IMR-90 (cell line): ENCODE measurements around the gene ANKRD10. TPM values are rescaled to one million over a fixed set of nuclear protein-coding genes. Genes with fewer than 3 reads are reported as not detected.

Experiments used
- ATAC-seq: fragments of 200-7000 bp; cut with Tn5 transposase; 2 replicates; pipeline ENCODE4 v1.9.1; 2020; ENCODE audit warnings: low read depth, mild to moderate bottlenecking, moderate library complexity
- BruUV-seq: library from RNA; stranded (reverse); fragments of 400-500 nt; replicated peaks from 2 replicates; lab custom pipeline; 2021; lab: Mats Ljungman, UMichigan
- CTCF ChIA-PET: fragments of 300-600 bp; formaldehyde crosslinking; extraction: SDS; loops from one replicate; lab custom pipeline; 2021; ENCODE audit warnings: antibody characterized with exemption; lab: Yijun Ruan, JAX
- POLR2A ChIA-PET: fragments of 300-600 bp; sonication (Branson Sonifier 250); formaldehyde crosslinking; loops from one replicate; lab custom pipeline; 2022; ENCODE audit warnings: antibody characterized with exemption; ENCODE audit not compliant: unreplicated experiment; lab: Charles Lee
- DNase-seq: peaks from one replicate; pipeline ENCODE4 v3.0.0; 2013
- H2AFZ ChIP-seq: replicated peaks from 2 replicates; pipeline ENCODE3; 2013; ENCODE audit warnings: low read length, mild to moderate bottlenecking; ENCODE audit not compliant: poor library complexity
- H2AK5ac ChIP-seq: 2 replicates; pipeline ENCODE4 v1.6.1; 2013; ENCODE audit warnings: low read depth, low read length, inconsistent platforms
- H2AK9ac ChIP-seq: replicated peaks from 2 replicates; pipeline ENCODE3; 2013; ENCODE audit warnings: mild to moderate bottlenecking, low read depth, low read length, moderate library complexity; ENCODE audit not compliant: poor library complexity
- H2BK120ac ChIP-seq: 2 replicates; pipeline ENCODE4 v1.6.1; 2013; ENCODE audit warnings: low read depth, low read length, inconsistent platforms
- H2BK15ac ChIP-seq: 3 replicates; pipeline ENCODE4 v1.6.1; 2013; ENCODE audit warnings: low read depth, low read length, inconsistent platforms
- H2BK20ac ChIP-seq: 2 replicates; pipeline ENCODE4 v1.6.1; 2013; ENCODE audit warnings: low read depth, mild to moderate bottlenecking, inconsistent platforms, low read length, moderate library complexity
- H2BK5ac ChIP-seq: 2 replicates; pipeline ENCODE4 v1.6.1; 2013; ENCODE audit warnings: mild to moderate bottlenecking, low read depth, low read length, inconsistent platforms; ENCODE audit not compliant: poor library complexity, severe bottlenecking
- H3K14ac ChIP-seq: replicated peaks from 2 replicates; pipeline ENCODE4 v1.6.1; 2013; ENCODE audit warnings: low read depth, low read length, inconsistent platforms
- H3K18ac ChIP-seq: 2 replicates; pipeline ENCODE4 v1.6.1; 2013; ENCODE audit warnings: low read depth, low read length, control low read depth
- H3K23ac ChIP-seq: 2 replicates; pipeline ENCODE4 v1.6.1; 2013; ENCODE audit warnings: low read depth, low read length, inconsistent platforms
- H3K27ac ChIP-seq: 2 replicates; pipeline ENCODE4 v1.5.1; 2013; ENCODE audit warnings: mild to moderate bottlenecking, control low read depth, low read length; ENCODE audit not compliant: insufficient read depth
- H3K27me3 ChIP-seq: 2 replicates; pipeline ENCODE4 v1.6.1; 2013; ENCODE audit warnings: low read length; ENCODE audit not compliant: control insufficient read depth, insufficient read depth
- H3K36me3 ChIP-seq: 2 replicates; pipeline ENCODE4 v1.6.1; 2013; ENCODE audit warnings: low read length, mixed read lengths; ENCODE audit not compliant: control insufficient read depth, insufficient read depth
- H3K4ac ChIP-seq: 2 replicates; pipeline ENCODE4 v1.6.1; 2013; ENCODE audit warnings: low read depth, low read length, inconsistent platforms
- H3K4me1 ChIP-seq: 2 replicates; pipeline ENCODE4 v1.6.1; 2013; ENCODE audit warnings: low read length, mixed read lengths; ENCODE audit not compliant: control insufficient read depth, insufficient read depth
- H3K4me2 ChIP-seq: 2 replicates; pipeline ENCODE4 v1.6.1; 2013; ENCODE audit warnings: low read depth, mild to moderate bottlenecking, control low read depth, low read length, moderate library complexity
- H3K4me3 ChIP-seq: 2 replicates; pipeline ENCODE4 v1.5.1; 2013; ENCODE audit warnings: low read depth, mild to moderate bottlenecking, control low read depth, low read length, moderate library complexity; ENCODE audit not compliant: insufficient read depth
- H3K56ac ChIP-seq: 2 replicates; pipeline ENCODE4 v1.6.1; 2013; ENCODE audit warnings: low read length, inconsistent platforms; ENCODE audit not compliant: insufficient read depth; ENCODE audit errors: extremely low read depth
- H3K79me1 ChIP-seq, 2 experiments: 2 replicates each; pipeline ENCODE4 v1.6.1; 2013; ENCODE audit warnings: low read length in 2 of 2, inconsistent platforms in 1 of 2, low read depth in 1 of 2
- H3K9ac ChIP-seq: 2 replicates; pipeline ENCODE4 v1.6.1; 2013; ENCODE audit warnings: low read depth, low read length, control low read depth
- H3K9me1 ChIP-seq: 2 replicates; pipeline ENCODE4 v1.6.1; 2013; ENCODE audit warnings: low read length, inconsistent platforms; ENCODE audit not compliant: insufficient read depth
- H3K9me3 ChIP-seq: 2 replicates; pipeline ENCODE4 v1.6.1; 2013; ENCODE audit warnings: low read length; ENCODE audit not compliant: control insufficient read depth, insufficient read depth
- H4K20me1 ChIP-seq: 2 replicates; pipeline ENCODE4 v1.6.1; 2013; ENCODE audit warnings: low read length, inconsistent platforms; ENCODE audit not compliant: insufficient read depth
- H4K5ac ChIP-seq: 2 replicates; pipeline ENCODE4 v1.6.1; 2013; ENCODE audit warnings: mild to moderate bottlenecking, low read depth, low read length, control low read depth
- H4K8ac ChIP-seq, 2 experiments: 2 replicates each; pipeline ENCODE4 v1.6.1; 2013; ENCODE audit warnings: low read depth in 2 of 2, low read length in 2 of 2, control low read depth in 1 of 2, inconsistent platforms in 1 of 2
- H4K91ac ChIP-seq: 2 replicates; pipeline ENCODE4 v1.6.1; 2013; ENCODE audit warnings: low read depth, low read length, inconsistent platforms; ENCODE audit not compliant: insufficient read depth
- BHLHE40 ChIP-seq: fragments of 150-350 bp; IDR thresholded peaks from 2 replicates; pipeline ENCODE4 v1.6.1; 2016; ENCODE audit warnings: mild to moderate bottlenecking, low read depth, low read length
- CEBPB ChIP-seq: IDR thresholded peaks from 2 replicates; pipeline ENCODE4 v1.6.1; 2012; ENCODE audit warnings: low read depth, low read length, improper control_type of control experiment
- CHD1 ChIP-seq: IDR thresholded peaks from 2 replicates; pipeline ENCODE4 v1.6.1; 2012; ENCODE audit warnings: low read depth, low read length, improper control_type of control experiment
- FOS ChIP-seq: fragments of 150-350 bp; IDR thresholded peaks from 2 replicates; pipeline ENCODE4 v1.6.1; 2016; ENCODE audit warnings: low read depth, low read length
- MAFK ChIP-seq: IDR thresholded peaks from 2 replicates; pipeline ENCODE4 v1.6.1; 2012; ENCODE audit warnings: low read depth, low read length, improper control_type of control experiment
- MAZ ChIP-seq: IDR thresholded peaks from 2 replicates; pipeline ENCODE4 v1.6.1; 2012; ENCODE audit warnings: low read depth, mild to moderate bottlenecking, low read length, improper control_type of control experiment, moderate library complexity, borderline replicate concordance
- MXI1 ChIP-seq: IDR thresholded peaks from 2 replicates; pipeline ENCODE4 v1.6.1; 2012; ENCODE audit warnings: low read depth, mild to moderate bottlenecking, low read length, moderate library complexity, borderline replicate concordance
- NFE2L2 ChIP-seq: fragments of 150-350 bp; IDR thresholded peaks from 2 replicates; pipeline ENCODE4 v1.6.1; 2016; ENCODE audit warnings: low read depth, mild to moderate bottlenecking, low read length
- POLR2A ChIP-seq: IDR thresholded peaks from 2 replicates; pipeline ENCODE4 v1.6.1; 2012; ENCODE audit warnings: mild to moderate bottlenecking, low read depth, low read length
- RAD21 ChIP-seq: IDR thresholded peaks from 2 replicates; pipeline ENCODE4 v1.6.1; 2012; ENCODE audit warnings: low read length, improper control_type of control experiment
- RCOR1 ChIP-seq: IDR thresholded peaks from 2 replicates; pipeline ENCODE4 v1.6.1; 2012; ENCODE audit warnings: mild to moderate bottlenecking, low read length, improper control_type of control experiment; ENCODE audit not compliant: insufficient replicate concordance
- RFX5 ChIP-seq: IDR thresholded peaks from 2 replicates; pipeline ENCODE4 v1.8.0; 2012; ENCODE audit warnings: low read depth, mild to moderate bottlenecking, low read length, moderate library complexity
- SMC3 ChIP-seq: fragments of 150-350 bp; IDR thresholded peaks from 2 replicates; pipeline ENCODE4 v1.6.1; 2016; ENCODE audit warnings: low read depth, mild to moderate bottlenecking, antibody characterized with exemption, low read length, moderate library complexity
- WGBS, 2 experiments: methylation state at CpG; one replicate each; pipeline versions ENCODE4 v1.1.5 to v1.1.7; 2013; ENCODE audit warnings: missing lambda C conversion rate in 2 of 2; ENCODE audit not compliant: insufficient read length in 1 of 2; ENCODE audit errors: extremely low coverage in 2 of 2; 5-methylcytosine and 5-hydroxymethylcytosine counted together
- dilution Hi-C: fragments of 300-500 bp; cut with HindIII; formaldehyde crosslinking; loops from one replicate; pipeline ENCODE4 v1.14.3; 2018; ENCODE audit warnings: low sequenced_read_pairs; ENCODE audit not compliant: unreplicated experiment
- in situ Hi-C: fragments of 300-500 bp; cut with MboI; formaldehyde crosslinking; loops from 3 replicates; pipeline ENCODE4 v1.14.3; 2019; ENCODE audit warnings: low sequenced_read_pairs, inconsistent platforms, mixed read lengths
- intact Hi-C: fragments of 100-400 bp; cut with micrococcal nuclease; formaldehyde crosslinking; loops from 2 replicates; pipeline ENCODE4 v1.10.0; 2022
- polyA plus RNA-seq, 3 experiments: library from polyadenylated mRNA; depleted of rRNA; stranded (reverse); fragments of >200 nt; gene quantifications; 2 replicates each; pipeline ENCODE4 v1.2.3, GENCODE V29; 2012; ENCODE audit warnings: low replicate concordance in 1 of 3
- total RNA-seq: library from RNA; depleted of rRNA; stranded (reverse); fragments of >200 nt; gene quantifications from 2 replicates; pipeline ENCODE4 v1.2.3, GENCODE V29; 2012
- TF ChIP-seq, protein P1 (sequence below): fragments of 150-350 bp; IDR thresholded peaks from 2 replicates; pipeline ENCODE4 v1.6.1; 2017; ENCODE audit warnings: mild to moderate bottlenecking, antibody characterized with exemption, low read length, low read depth
- TF ChIP-seq, protein P2 (sequence below): conservative IDR thresholded peaks from 2 replicates; pipeline ENCODE4 v1.5.1; 2012; ENCODE audit warnings: mild to moderate bottlenecking, low read depth, low read length, improper control_type of control experiment

The ANKRD10 gene
- total and polyA plus RNA-seq, 2 of the 4 experiments (the other 2 are of a cell fraction) = 18.3 to 31.1 TPM

DNA sequence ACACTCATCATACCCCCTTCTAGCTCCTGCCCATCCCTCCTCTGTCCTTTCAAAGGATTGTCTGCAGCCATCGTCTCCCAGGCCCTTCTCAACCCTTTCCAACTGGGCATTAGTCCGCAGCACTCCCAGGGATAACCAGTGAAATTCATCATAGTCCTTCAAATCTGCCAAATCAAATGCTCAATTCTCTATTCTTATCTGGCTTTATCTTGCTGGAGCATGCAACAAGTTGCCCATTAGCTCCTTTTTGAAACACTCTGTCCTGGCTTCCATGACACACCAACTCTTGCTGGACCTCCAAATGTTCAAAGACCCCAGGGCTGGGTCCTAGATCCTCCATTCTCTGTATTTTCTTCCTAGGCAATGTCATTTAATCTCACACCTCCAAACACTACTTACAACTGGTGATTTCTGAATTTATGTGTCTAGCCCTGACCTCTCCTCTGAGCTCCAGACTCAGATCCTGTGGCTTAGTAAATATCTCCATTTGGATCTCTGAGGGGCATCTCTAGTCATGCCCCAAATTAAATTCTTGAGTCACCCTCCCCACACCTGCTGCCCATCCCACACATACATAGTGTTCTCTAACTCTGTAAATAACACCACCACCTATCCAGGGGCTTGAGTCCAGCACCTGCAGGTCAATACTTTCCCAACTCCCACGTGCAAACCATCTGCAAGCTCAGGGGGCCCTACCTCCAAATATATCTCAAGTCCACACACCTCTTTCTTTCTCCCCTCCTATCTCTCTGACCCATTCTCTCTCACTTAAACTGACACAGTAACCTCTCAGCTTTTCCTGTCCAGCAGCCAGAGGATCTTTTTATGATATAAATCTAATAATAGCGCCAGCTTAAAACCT, 9.1 kb upstream of the ANKRD10 start:
- Histone ChIP-seq H2BK20ac (no peak overlapping the region), H3K9me1 (peaks cover 2% of the 10 kb centered on the region; the same call in 1 of the 2 replicates), H2BK120ac (no peak overlapping the region), H3K4ac (no peak overlapping the region), H3K14ac (no peak overlapping the region), H3K79me1 (no peaks in the 10 kb centered on the region; a peak in 1 of 4 replicates), H4K8ac (no peak overlapping the region), H2BK5ac (no peak overlapping the region), H3K9me3 (no peaks in the 10 kb centered on the region), H4K5ac (no peak overlapping the region), H3K27me3 (peaks cover 10% of the 10 kb centered on the region), H3K27ac (no peak overlapping the region), H3K56ac (no peak overlapping the region), H3K36me3 (no peaks in the 10 kb centered on the region), H2BK15ac (no peak overlapping the region), H3K18ac (no peak overlapping the region), H4K91ac (no peak overlapping the region), H2AK5ac (peak overlapping the region; percentile 23; the same call in 1 of the 2 replicates), H3K23ac (no peak overlapping the region), H3K4me3 (no peak overlapping the region), H4K20me1 (no peaks in the 10 kb centered on the region), H3K9ac (no peak overlapping the region), H3K4me1 (peaks cover 2% of the 10 kb centered on the region; the same call in 1 of the 2 replicates), H3K4me2 (no peak overlapping the region), H2AFZ (no peak overlapping the region), H2AK9ac (no peak overlapping the region)
- in situ Hi-C loops (loop anchor here (10.0 kb wide), 1 partner anchor 121 kb away; no protein-coding TSS in a partner anchor), intact Hi-C loops (no loop called here), dilution Hi-C loops (no loop called here)
- no TSS peak for BruUV-seq
- DNase-seq (no peak), ATAC-seq (no peak)
- POLR2A ChIA-PET = no interaction called here
- CTCF ChIA-PET = no interaction called here
- WGBS, 2 experiments = 67% methylated on average over 2 of the region's 4 CpGs; no CpG with 5 or more reads in 1 of the 2 experiments
- TF ChIP-seq NFE2L2 (no peak), BHLHE40 (no peak), MAZ (no peak), FOS (no peak), RAD21 (no peak), SMC3 (no peak), CHD1 (no peak), RFX5 (no peak), POLR2A (no peak), MAFK (no peak), RCOR1 (no peak), MXI1 (no peak), CEBPB (no peak)
- TF ChIP-seq, protein P1, sequence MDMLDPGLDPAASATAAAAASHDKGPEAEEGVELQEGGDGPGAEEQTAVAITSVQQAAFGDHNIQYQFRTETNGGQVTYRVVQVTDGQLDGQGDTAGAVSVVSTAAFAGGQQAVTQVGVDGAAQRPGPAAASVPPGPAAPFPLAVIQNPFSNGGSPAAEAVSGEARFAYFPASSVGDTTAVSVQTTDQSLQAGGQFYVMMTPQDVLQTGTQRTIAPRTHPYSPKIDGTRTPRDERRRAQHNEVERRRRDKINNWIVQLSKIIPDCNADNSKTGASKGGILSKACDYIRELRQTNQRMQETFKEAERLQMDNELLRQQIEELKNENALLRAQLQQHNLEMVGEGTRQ = no peak
- TF ChIP-seq, protein P2, sequence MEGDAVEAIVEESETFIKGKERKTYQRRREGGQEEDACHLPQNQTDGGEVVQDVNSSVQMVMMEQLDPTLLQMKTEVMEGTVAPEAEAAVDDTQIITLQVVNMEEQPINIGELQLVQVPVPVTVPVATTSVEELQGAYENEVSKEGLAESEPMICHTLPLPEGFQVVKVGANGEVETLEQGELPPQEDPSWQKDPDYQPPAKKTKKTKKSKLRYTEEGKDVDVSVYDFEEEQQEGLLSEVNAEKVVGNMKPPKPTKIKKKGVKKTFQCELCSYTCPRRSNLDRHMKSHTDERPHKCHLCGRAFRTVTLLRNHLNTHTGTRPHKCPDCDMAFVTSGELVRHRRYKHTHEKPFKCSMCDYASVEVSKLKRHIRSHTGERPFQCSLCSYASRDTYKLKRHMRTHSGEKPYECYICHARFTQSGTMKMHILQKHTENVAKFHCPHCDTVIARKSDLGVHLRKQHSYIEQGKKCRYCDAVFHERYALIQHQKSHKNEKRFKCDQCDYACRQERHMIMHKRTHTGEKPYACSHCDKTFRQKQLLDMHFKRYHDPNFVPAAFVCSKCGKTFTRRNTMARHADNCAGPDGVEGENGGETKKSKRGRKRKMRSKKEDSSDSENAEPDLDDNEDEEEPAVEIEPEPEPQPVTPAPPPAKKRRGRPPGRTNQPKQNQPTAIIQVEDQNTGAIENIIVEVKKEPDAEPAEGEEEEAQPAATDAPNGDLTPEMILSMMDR = no peak
